ENCODE results near the gene THAP3.

GRCh38 chr1:6599141-6599975, 25.3 kb upstream of the THAP3 start:
- TF ChIP-seq EP300 (IDR thresholded peaks at IDR 0.05) (no peak), CTCF (IDR thresholded peaks at IDR 0.05) (no peak)

Data from upper lobe of left lung (tissue), 4 donors.